Measurements from ENCODE around the gene ABHD6.
"Not testable (repeated sequence)": the region's sequence is repeated elsewhere in the genome, so short reads cannot be mapped to it uniquely, and the experiment has no call there.

Gene ABHD6, protein sequence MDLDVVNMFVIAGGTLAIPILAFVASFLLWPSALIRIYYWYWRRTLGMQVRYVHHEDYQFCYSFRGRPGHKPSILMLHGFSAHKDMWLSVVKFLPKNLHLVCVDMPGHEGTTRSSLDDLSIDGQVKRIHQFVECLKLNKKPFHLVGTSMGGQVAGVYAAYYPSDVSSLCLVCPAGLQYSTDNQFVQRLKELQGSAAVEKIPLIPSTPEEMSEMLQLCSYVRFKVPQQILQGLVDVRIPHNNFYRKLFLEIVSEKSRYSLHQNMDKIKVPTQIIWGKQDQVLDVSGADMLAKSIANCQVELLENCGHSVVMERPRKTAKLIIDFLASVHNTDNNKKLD

DNA sequence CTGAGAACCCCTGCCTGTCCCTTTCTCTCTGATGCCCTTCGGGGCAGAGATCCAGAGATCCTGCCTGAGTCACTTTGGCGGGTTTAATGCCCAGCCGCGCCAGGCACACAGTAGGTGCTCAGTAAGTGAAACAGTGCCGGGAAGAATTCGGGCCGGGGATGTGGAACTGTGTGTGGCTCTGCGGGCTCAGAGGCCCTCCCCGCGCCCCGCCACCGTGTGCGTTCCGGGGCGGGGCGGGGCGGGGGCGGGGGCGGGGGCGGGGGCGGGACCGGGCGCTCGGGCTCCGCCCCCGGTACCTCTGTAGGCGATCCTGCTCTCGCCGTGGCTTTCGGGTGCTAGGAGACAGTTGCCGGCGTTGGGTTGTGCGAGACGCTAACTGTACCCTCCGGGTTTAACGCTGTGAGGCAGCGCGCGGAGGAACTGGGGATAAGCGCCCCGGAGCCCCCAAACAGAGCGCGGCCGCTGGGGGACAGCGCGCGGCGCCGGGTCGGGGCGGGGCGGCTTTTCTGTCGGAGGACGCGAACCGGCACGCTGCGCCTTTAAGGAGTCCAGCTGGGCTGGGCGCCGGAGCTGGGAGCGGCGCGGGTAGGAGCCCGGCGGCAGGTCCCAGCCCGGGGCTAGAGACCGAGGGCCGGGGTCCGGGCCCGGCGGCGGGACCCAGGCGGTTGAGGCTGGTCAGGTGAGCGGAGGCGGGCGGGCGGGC is at the start of gene ABHD6:
TSS of gene ABHD6 (plus strand) at position 555 of the 703 bp plus-strand sequence. CDS start 18,795 bp downstream, outside the sequence.
- peak; percentile 81 for DNase-seq

DNA sequence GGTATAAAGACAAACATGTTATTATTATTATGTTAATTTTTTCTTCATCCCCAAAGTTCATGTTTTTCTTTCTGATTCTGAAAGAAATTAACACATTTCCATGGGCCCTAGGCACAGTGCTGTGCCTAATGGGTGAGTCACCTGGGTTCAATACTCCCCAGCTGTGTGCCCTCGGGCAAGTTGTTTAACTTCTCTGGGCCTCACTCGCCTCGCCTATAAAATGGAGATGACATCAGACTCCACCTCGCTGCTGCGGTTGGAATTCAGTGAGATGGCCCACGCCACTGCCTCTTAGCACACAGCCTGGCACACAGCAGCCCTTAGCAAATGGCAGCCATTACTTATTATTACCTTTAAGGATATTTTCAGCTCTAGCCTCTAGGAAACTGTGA is 49.4 kb upstream of the ABHD6 start:
- no peak for DNase-seq

DNA sequence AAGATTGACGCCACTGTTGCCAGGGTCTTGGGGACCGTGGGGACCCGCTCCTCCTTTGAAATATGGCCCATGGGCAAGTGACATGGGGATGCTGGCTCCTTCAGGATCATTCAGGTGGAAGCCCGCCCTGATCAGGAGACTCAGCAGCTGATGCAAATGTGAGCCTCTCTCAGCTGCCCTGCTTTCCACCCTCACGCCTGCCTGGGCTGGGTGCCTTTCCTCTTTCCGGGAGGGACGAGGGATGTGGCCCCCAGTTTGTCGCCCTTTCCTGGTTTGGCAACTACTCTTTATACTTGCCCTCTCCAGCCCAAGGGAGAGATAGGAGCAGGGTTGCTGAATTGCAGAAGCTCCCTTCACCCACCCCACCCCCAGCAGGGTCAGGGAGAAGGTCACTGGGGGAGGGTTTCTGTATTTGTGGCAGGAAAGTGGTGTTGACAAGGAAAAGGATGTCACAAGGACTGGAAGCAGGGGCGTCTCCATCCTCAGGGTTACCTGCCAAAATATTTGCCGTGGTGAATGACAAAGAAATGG is 48.6 kb upstream of the ABHD6 start:
- no peak for DNase-seq

DNA sequence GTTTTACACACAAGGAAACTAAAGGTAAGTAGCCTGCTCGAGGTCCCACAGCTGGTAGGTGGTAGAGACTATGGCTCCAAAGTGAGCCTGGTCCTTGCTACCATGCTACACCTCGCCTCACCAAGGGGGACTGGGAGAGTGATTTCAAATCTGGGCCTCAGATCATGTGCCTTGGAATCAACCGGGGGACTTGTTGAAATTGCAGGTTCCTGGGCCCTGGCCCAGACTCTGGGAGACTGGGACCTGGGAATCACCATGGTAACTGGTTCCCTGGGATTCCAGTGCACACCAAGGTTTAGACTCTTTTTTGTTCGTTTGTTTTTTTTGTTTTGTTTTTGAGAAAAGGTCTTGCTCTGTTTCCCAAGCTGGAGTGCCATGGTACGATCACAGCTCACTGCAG is 47.9 kb upstream of the ABHD6 start:
- no peak for DNase-seq

DNA sequence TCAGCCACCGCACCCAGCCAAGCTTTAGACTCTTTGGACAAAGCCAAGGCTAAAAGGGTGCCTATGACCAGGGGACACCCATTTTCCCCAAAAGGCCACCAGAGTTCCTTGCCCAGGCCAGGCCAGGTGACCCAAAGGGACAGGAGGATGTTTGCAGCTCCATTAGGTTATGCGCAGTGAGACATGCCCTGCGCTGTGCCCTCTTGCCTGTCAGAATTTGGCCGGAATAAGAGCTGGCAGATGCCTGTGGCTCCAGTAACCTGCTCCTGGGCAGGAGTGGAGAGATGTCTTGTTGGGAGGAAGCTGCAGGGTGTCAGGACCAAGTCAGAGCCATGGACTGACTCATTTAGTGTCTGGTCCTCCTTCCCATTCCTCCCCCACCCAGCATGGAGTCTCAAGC is 47.3 kb upstream of the ABHD6 start:
- no peak for DNase-seq

DNA sequence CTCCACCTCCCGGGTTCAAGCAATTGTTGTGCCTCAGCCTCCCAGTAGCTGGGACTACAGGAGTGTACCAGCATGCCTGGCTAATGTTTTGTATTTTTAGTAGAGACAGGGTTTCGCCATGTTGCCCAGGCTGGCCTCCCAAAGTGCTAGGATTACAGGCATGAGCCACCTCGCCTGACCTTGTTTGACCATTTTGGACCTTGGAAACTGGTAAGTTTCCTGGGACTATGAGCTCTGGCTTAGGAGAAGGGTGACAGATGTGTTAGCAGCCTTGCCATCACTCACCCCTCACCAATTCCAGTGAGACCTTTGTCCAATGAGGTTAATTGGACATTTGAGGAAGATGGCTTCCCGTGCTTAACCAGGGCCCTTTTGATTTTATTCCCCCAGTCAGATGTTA is 46.7 kb upstream of the ABHD6 start:
- no peak for DNase-seq

DNA sequence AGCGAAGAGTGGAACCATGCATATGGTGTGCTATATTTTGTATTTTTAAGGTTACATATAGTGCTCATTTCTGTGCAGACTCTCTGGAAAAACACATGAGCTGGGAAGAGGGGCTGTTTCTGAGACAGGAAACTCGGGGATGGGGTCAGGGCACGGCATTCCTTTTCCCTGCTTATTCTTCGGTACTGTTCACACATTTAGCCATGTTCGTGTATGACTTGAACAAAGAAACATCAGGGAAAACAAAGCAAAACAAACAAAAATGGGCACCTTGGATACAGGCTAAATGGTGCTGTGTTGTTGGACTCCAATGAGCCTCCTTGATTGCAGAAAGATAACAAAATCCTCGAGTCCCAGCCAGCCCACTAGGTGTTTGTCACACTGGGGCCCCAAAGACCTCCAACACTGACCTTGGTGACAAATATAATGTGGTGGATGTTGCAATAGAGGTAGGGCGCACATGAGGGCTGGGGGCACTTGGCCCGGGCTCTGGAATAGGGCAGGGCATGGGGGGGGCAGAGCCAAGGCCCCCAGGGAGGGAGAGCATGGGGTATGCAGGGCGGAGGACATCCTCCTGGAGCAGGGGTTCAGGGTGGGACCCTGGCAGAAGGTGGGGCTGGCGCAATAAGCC is 46.1 kb upstream of the ABHD6 start:
- DNase-seq, result no peak

DNA sequence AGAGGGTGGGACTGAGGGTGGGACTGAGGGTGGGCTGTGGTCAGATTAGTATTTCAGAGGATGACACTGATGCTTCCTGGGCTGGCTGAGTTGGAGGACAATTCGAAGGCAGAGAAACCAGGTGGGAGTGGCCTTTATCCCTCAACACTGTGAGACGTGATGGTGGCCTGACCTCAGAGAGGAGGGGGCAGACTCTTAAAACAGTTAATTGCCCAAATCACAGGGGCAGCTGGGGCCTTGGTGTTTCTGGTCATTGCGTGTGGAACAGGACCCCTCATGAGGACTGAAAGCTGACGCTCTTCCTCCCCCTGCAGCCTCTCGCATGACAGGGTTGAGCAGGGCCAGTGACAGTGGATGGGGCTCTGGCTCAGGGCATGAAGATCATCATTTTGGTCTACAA is 45.5 kb upstream of the ABHD6 start:
- no peak for DNase-seq

DNA sequence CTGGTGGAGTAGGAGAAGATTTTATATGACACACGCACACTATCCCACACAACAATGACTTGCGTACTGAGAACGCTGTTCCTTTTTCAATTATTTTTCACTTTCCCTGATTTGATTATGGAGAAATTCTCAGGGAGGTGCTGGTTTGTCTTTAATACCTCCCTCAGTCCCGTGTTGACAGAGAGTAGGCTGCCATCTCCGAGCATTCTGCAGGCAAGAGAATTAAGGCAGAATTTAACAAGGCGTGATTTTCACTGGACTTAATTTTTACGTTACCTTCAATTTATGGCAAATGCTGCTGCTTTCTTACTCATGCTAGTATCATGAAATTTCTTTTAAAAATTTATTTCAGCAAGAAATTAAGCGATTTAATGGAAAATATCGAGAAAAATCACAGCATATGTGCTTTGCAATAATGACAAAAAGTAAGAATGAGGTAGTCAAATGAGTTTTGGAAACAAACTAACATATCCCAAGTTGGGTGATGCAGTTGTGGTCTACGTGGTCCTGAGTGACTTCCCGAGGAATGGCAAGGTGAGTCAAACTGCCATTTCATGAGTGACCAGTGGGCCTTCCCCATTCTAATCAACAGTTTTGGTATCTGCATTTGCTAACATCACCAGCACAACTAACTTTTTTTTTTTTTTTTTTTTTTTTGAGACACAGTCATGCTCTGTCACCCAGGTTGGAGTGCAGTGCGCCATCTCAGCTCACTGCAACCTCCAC is 43.7 kb upstream of the ABHD6 start:
- no peak for DNase-seq

DNA sequence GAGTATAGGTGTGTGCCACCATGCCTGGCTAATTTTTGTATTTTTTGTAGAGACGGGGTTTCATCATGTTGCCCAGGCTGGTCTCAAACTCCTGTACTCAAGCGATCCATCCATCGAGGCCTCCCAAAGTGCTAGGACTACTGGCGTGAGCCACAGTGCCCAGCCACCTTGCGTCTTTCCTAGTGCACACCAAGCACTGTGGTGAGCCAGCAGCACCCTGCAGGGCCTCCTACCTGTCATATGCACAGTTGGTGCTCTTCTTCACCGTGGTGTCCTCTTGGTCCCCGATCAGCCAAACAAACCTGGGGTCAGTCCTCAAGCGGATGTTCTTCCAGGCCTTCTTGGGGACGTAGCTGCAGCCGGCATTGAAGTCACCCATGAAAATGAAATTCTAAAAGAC is 40.0 kb upstream of the ABHD6 start:
- no peak for DNase-seq

DNA sequence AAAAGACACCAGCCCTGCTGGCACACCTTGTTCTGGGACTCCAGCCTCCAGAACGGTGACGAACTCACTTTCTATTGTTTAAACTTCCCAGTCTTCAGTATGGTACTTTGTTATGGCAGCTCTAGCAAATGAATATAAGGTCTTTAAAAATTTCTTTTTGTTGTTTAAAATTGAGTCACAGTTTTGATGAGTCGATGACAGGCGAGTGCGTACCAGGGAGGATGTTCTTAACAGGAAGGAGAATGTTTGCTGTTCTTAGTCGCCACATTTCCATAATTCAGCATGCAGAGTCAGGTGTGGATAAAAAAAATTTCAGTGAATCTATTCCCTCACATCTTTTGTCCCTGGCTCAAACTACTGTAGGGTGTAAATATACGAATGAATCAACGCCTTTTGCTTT is 39.2 kb upstream of the ABHD6 start:
- DNase-seq, result no peak

DNA sequence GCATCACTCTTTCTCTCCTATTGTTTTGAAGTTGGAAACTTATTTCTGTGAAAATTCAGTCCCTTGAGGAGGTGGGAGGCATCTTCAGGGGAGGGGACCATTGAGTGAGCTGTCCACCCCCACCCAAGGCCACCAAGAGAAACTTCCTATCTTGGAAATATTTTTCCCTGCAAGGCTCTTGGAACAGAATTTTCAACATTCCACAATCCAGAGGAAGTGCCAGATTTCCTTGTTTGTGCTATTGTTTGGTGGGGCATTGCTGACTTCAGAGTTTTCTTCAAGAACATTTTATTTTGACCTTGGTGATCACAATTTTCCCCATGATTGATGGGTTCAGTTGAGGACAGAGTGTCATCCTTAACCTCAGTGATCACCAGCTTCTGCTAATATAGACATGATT is 38.8 kb upstream of the ABHD6 start:
- DNase-seq, result no peak

DNA sequence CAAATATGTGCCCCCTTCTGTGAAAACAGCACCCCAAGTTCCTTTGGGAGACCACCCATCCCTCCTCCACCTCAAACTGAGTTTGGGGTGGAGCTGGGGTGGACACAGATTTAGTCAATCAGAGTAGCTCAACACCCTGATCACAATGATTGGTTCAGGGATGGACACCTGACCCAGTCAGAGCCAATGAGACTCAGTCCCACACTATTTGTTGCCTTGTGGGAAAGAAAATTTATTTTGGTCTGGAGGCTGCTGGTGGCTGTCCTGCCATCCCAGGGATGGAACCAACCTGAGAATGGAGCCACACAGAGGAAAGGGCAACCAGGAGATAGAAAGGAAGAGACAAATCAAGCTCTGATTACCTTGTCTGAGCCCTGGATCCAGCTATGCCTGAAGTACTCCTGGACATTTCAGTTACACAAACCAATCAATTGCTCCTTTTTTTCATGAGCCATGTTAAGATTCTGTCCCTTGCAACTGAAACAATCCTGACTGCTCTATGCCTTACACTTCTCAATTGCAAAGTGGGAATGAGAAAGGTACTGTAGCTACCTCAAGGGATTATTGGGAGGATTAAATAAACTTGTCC is 37.4 kb upstream of the ABHD6 start:
- DNase-seq, result no peak

DNA sequence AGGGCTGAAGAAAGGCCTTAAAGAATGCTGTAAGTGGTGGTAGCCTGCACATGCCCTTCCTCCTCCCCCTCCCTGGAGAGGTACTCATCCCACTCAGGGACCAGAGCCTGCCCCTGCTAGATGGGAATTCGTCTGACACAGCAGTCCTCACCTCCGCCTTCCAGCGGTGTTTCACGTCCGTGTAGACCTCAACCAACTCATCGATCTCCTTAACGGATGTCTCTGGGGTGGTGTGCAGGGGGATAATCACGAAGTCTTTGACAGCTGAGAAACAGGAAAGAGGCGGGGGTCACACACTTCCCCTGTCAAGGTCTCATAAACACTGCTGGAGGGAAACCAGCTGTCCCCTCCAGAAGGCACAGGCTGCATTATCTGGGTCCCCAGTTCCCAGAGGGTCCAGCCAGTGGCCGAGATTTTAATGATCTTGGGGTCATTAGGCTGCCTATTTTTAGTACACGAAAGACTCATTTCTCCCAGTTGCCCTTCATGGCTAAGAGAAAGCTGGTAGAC is 36.7 kb upstream of the ABHD6 start:
- DNase-seq, result no peak

DNA sequence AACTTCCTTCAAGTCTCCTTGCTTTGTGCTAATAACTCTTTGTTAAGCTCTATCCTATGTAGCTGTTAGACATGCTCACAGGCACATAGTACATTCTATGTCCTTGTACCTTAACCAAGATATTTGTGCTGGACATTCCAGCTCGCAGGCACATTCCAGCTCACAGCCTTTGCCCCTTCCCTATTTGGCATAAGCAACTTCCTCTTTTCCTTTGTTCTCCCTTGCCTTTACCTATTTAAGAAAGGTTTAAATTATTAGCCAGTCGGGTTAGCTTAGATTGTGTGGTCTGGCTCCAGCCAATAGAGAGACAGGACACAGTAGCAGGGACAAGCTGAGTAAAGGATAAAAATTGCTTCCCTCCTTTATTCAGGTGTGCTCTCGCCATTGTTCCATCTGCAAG is 36.1 kb upstream of the ABHD6 start:
- DNase-seq, result not testable (repeated sequence)

DNA sequence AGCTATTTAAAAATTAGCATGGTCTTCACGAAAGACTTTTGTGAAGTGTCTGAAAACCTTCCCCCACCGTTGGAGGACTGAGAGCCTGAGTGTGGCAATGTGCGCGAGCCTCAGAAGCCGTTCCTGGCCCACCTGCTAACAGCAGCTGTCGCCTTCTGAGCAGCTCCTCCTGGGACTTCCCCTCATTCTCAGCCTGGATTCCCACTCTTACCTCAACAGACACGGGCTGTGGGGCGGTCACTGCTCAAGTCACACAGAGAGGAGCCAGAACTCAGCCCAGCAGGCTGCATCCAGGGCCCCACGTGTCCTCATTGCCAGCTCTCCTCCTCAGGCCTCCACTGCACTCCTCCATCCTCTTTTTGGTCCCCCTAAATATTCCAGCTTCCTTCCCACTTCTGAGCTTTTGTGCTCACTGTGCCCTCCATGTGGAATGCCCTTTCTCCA is 34.7 kb upstream of the ABHD6 start:
- DNase-seq, result no peak

DNA sequence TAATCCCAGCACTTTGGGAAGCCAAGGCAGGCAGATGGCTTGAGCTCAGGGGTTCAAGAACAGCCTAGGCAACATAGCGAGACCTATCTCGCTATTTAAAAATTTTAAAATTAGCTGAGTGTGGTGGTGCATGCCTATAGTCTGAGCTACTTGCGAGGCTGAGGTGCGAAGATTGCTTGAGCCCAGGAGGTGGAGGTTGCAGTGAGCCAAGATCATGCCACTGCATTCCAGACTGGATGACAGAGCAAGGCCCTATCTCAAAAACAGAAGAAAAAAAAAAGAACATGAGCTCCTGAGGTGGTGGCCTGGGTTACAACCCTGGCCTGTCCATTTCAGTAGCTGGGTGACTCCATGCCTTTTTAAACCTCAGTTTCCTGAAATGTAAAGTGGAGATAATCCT is 34.1 kb upstream of the ABHD6 start:
- DNase-seq, result no peak

DNA sequence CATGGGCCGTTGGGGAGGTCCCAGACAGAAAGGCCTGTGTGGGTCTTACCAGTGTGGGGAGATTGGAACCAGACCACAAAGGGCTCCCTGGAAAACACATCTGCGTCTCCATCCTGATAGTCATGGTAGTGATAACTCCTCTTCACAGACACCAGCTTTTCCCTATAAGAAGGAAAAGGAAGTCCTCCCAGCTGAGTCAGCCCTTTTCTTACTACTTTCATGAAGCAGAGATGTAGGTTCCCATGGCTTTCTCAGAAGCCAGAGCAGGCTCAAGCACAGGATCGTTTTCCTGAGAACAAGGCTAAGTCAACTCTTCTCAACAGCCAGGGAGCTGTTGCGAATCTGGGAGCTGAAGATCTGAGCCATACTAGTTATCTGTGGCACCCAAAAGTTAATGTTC is 32.9 kb upstream of the ABHD6 start:
- DNase-seq, result no peak

DNA sequence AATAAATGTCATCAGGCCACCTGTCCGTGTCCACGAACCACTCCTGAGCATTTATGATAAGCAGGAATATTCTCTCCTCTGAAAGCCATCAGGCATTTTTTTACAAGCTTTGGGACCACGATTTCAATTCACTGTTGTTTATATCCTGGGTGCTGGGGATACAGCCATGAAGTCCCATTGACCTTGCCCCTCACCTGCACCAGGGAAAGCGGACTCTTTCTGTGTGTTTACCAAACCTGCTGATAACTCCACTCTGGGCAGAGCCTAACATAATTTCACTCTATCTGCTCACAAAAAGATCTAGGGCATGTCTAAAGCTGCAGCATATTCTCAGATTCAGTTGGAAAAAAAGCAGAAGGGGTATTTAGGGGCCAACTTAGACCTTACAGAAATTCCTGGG is 31.6 kb upstream of the ABHD6 start:
- no peak for DNase-seq

DNA sequence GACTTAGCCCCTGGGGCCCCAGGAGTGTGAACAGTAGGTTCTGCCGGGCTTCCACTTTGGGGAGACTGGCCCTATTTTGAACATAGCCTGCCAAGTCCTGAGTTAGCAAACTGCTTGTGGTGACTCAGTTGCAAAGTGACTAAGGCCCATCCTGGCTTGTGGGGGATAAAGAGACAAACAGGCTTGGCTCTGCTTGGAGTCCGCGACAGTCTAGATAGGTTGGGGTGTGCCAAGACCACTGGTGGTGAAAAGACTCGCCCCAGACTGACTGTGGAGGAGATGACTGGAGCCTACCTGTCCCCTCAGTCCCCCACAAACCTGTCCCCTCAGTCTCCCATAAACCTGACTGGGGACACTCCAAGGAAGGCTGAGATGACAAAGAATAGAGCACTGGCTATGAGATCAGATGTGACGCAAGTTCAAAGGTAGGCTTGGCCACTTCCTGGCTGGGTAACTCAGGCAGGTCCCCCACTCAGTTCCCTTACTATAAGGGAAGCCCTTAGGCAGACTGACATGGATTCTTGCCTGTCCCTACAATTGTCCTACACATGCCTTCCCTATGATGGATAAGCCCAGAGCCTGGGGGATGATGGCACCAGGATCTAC is 31.1 kb upstream of the ABHD6 start:
- DNase-seq, result no peak

DNA sequence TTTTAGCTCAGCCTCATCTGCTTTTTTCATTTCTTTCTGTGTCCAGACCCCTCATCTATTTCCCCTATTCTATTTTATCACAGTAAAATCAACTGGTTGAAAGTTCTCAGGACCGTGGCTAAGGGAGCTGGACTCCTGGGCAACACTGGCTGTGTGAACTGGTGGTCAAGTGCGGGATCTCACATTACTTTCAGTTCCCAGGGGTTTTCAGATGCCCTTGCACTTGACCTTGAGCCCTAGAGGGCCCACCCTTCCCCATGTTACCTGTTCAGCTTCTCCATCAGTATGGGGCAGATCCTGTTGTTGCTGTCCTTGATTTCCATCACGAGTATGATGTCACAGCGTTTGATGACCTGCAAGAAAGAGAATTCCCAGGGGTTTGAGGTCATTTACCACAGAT is 29.6 kb upstream of the ABHD6 start:
- DNase-seq, result no peak

DNA sequence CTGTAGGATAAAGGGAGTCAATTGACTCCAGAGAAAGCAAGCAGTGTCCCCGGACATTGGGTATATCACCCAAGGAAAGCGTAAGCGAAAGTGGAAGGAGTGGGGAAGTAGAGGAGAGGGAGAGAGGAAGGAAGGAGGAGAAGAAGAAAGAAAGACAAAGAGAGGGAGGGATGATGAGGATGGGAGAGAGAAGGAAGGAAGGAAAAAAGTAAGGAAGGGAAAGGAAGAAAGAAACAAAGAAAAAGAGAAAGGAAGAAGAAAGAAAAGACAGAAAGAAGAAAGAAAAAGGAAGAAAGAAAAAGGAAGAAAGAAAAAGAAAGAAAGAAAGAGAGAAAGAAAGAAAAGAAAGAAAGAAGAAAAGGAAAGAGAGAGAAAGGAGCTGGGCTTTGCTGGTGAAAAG is 27.7 kb upstream of the ABHD6 start:
- no peak for DNase-seq
